H9 (cell line): ENCODE results near the gene CEACAM6. TPM values are rescaled to one million over a fixed set of nuclear protein-coding genes. Genes with fewer than 3 reads are reported as not detected.

Source experiments
- DNase-seq: peaks from one replicate; pipeline ENCODE4 v3.0.0-alpha.2; 2017
- H2AFZ ChIP-seq: one replicate; pipeline ENCODE4 v1.6.1; 2013; ENCODE audit warnings: mild to moderate bottlenecking, low read length, control low read depth, moderate library complexity
- H2AK5ac ChIP-seq: 2 replicates; pipeline ENCODE4 v1.6.1; 2013; ENCODE audit warnings: low read length, control low read depth, mixed read lengths; ENCODE audit not compliant: insufficient read length
- H2BK120ac ChIP-seq: one replicate; pipeline ENCODE4 v1.6.1; 2013; ENCODE audit warnings: low read depth, mild to moderate bottlenecking, low read length, control low read depth, inconsistent platforms; ENCODE audit not compliant: poor library complexity, severe bottlenecking
- H2BK12ac ChIP-seq: 2 replicates; pipeline ENCODE4 v1.6.1; 2013; ENCODE audit warnings: low read length, control low read depth, mixed read lengths, low read depth; ENCODE audit not compliant: insufficient read length
- H2BK15ac ChIP-seq: 2 replicates; pipeline ENCODE4 v1.6.1; 2013; ENCODE audit warnings: low read depth, low read length, control low read depth
- H2BK20ac ChIP-seq: one replicate; pipeline ENCODE4 v1.6.1; 2013; ENCODE audit warnings: low read depth, mild to moderate bottlenecking, low read length, control low read depth, inconsistent platforms; ENCODE audit not compliant: poor library complexity, severe bottlenecking
- H2BK5ac ChIP-seq: 2 replicates; pipeline ENCODE4 v1.6.1; 2013; ENCODE audit warnings: low read length, control low read depth, mixed read lengths; ENCODE audit not compliant: insufficient read length
- H3K14ac ChIP-seq: 2 replicates; pipeline ENCODE4 v1.6.1; 2013; ENCODE audit warnings: low read length, control low read depth; ENCODE audit not compliant: insufficient read depth
- H3K18ac ChIP-seq: 2 replicates; pipeline ENCODE4 v1.6.1; 2013; ENCODE audit warnings: low read depth, mild to moderate bottlenecking, mixed read lengths, low read length, control low read depth; ENCODE audit not compliant: insufficient read length
- H3K23ac ChIP-seq: 2 replicates; pipeline ENCODE4 v1.6.1; 2013; ENCODE audit warnings: low read length, control low read depth, mixed read lengths, low read depth; ENCODE audit not compliant: insufficient read length
- H3K23me2 ChIP-seq: 2 replicates; pipeline ENCODE4 v1.6.1; 2013; ENCODE audit warnings: low read depth, mild to moderate bottlenecking, mixed read lengths, low read length, control low read depth; ENCODE audit not compliant: insufficient read length, poor library complexity, severe bottlenecking
- H3K27ac ChIP-seq: 2 replicates; pipeline ENCODE4 v1.5.1; 2013; ENCODE audit warnings: low read length, control low read depth, mixed read lengths, low read depth; ENCODE audit not compliant: insufficient read length
- H3K27me3 ChIP-seq: 2 replicates; pipeline ENCODE4 v1.6.1; 2013; ENCODE audit warnings: low read length, control low read depth, inconsistent platforms; ENCODE audit not compliant: insufficient read depth
- H3K4ac ChIP-seq: 2 replicates; pipeline ENCODE4 v1.6.1; 2013; ENCODE audit warnings: low read depth, mild to moderate bottlenecking, control low read depth, inconsistent platforms, low read length, moderate library complexity
- H3K4me1 ChIP-seq: 2 replicates; pipeline ENCODE4 v1.6.1; 2013; ENCODE audit warnings: low read length, control low read depth, inconsistent platforms; ENCODE audit not compliant: insufficient read depth
- H3K4me2 ChIP-seq: 2 replicates; pipeline ENCODE4 v1.6.1; 2013; ENCODE audit warnings: low read length, control low read depth, mixed read lengths; ENCODE audit not compliant: insufficient read length, insufficient read depth
- H3K56ac ChIP-seq: 2 replicates; pipeline ENCODE4 v1.6.1; 2013; ENCODE audit warnings: low read depth, mild to moderate bottlenecking, mixed read lengths, low read length, control low read depth; ENCODE audit not compliant: insufficient read length
- H3K79me1 ChIP-seq: 2 replicates; pipeline ENCODE4 v1.6.1; 2013; ENCODE audit warnings: low read depth, mild to moderate bottlenecking, moderate library complexity, low read length, control low read depth, inconsistent platforms; ENCODE audit not compliant: insufficient read depth, poor library complexity, severe bottlenecking
- H3K79me2 ChIP-seq: 2 replicates; pipeline ENCODE4 v1.6.1; 2013; ENCODE audit warnings: low read length, control low read depth, inconsistent platforms; ENCODE audit not compliant: insufficient read depth
- H3K9ac ChIP-seq: 2 replicates; pipeline ENCODE4 v1.6.1; 2013; ENCODE audit warnings: low read length, control low read depth, mixed read lengths; ENCODE audit not compliant: insufficient read length; ENCODE audit errors: extremely low read depth
- H3K9me3 ChIP-seq: one replicate; pipeline ENCODE4 v1.6.1; 2013; ENCODE audit warnings: low read depth, low read length, inconsistent platforms; ENCODE audit not compliant: control insufficient read depth
- H3T11ph ChIP-seq: one replicate; pipeline ENCODE4 v1.6.1; 2013; ENCODE audit warnings: mild to moderate bottlenecking, low read length, control low read depth, inconsistent platforms
- H4K20me1 ChIP-seq: one replicate; pipeline ENCODE4 v1.6.1; 2013; ENCODE audit not compliant: control insufficient read depth, insufficient read length, insufficient read depth
- H4K5ac ChIP-seq: 2 replicates; pipeline ENCODE4 v1.6.1; 2013; ENCODE audit warnings: low read depth, mild to moderate bottlenecking, mixed read lengths, low read length, control low read depth; ENCODE audit not compliant: insufficient read length
- H4K8ac ChIP-seq: replicated peaks from 2 replicates; pipeline ENCODE4 v1.6.1; 2013; ENCODE audit warnings: low read length, control low read depth, mixed read lengths, low read depth; ENCODE audit not compliant: insufficient read length
- H4K91ac ChIP-seq: 2 replicates; pipeline ENCODE4 v1.6.1; 2013; ENCODE audit warnings: low read depth, mild to moderate bottlenecking, moderate library complexity, mixed read lengths, low read length, control low read depth; ENCODE audit not compliant: insufficient read length
- H3K27ac Mint-ChIP-seq, 3 experiments: 2 replicates in 2 of 3; 3 replicates in 1 of 3; pipeline ENCODE4 v1.8.0; 2020 to 2021; ENCODE audit warnings: mixed read lengths in 3 of 3, mild to moderate bottlenecking in 1 of 3, moderate library complexity in 1 of 3
- H3K27me3 Mint-ChIP-seq: 2 replicates; pipeline ENCODE4 v1.8.0; 2021; ENCODE audit warnings: low read depth, mild to moderate bottlenecking, moderate library complexity, mixed read lengths
- H3K36me3 Mint-ChIP-seq, 3 experiments: 2 replicates in 2 of 3; 3 replicates in 1 of 3; pipeline ENCODE4 v1.8.0; 2020 to 2021; ENCODE audit warnings: low read depth in 3 of 3, mixed read lengths in 3 of 3; ENCODE audit not compliant: insufficient read depth in 1 of 3
- H3K4me1 Mint-ChIP-seq, 2 experiments: 2 replicates each; pipeline ENCODE4 v1.8.0; 2020; ENCODE audit warnings: mixed read lengths in 2 of 2
- H3K4me3 Mint-ChIP-seq, 2 experiments: 2 replicates in 1 of 2; 3 replicates in 1 of 2; pipeline ENCODE4 v1.8.0; 2020 to 2021; ENCODE audit warnings: mild to moderate bottlenecking in 2 of 2, mixed read lengths in 2 of 2, moderate library complexity in 1 of 2
- H3K9me3 Mint-ChIP-seq, 2 experiments: 2 replicates in 1 of 2; 3 replicates in 1 of 2; pipeline ENCODE4 v1.8.0; 2020; ENCODE audit warnings: mild to moderate bottlenecking in 2 of 2, mixed read lengths in 2 of 2, moderate library complexity in 1 of 2
- WGBS: extraction: QIAGEN DNeasy Blood & Tissue Kit; methylation state at CpG from one replicate; pipeline ENCODE4 v1.1.7; 2013; ENCODE audit warnings: missing lambda C conversion rate, low lambda C conversion rate, mixed read lengths; ENCODE audit not compliant: insufficient read length; ENCODE audit errors: extremely low coverage; 5-methylcytosine and 5-hydroxymethylcytosine counted together
- total RNA-seq: library from RNA; stranded (reverse); gene quantifications from 2 replicates; pipeline ENCODE4 v1.2.1, GENCODE V29; 2021
- TF ChIP-seq, protein P1 (sequence below): fragments of 200-600 bp; sonication (generic); conservative IDR thresholded peaks from 3 replicates; pipeline ENCODE4 v1.8.0; 2021; ENCODE audit warnings: antibody characterized with exemption, mild to moderate bottlenecking

The CEACAM6 gene
- total RNA-seq, 1 experiment from 2014 or later, result not detected

DNA sequence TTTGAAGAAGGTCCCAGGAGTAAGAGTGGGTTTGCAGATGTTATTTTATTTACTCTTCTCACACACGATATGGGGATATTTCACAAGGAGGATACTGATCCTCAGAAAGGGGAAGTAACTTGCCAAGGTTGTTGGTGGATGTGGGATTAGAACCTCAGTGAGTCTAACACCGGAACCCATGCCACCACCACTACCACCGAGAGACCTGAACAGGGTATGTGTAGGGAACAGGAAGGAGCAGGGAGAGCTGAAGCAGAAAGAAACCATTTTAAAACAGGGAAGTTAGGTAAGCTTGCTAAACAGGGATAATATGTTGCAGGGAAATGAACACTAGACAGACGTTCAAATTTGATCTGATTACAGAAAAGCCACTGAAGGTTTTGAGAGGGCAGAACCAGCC is 29.4 kb downstream of the CEACAM6 start:
- H3K4ac ChIP-seq, result no peak overlapping the region
- H4K8ac ChIP-seq, result no peak overlapping the region
- H4K91ac ChIP-seq, result no peak overlapping the region
- H4K20me1 ChIP-seq, result no peaks in the 10 kb centered on the region
- no peak overlapping the region for H2BK5ac ChIP-seq
- H3K79me2 ChIP-seq, result no peaks in the 10 kb centered on the region
- no peak overlapping the region for H2BK120ac ChIP-seq
- H3K27ac ChIP-seq, result no peak overlapping the region
- Mint-ChIP-seq H3K4me1 (no peaks in the 10 kb centered on the region), H3K36me3 (peaks cover 0 to 10% (median 0%) of the 10 kb centered on the region in 3 experiments; a peak in 2 of 7 replicates), H3K27ac (no peak overlapping the region), H3K4me3 (no peak overlapping the region), H3K27me3 (peaks cover 27% of the 10 kb centered on the region), H3K9me3 (peaks cover 9 to 65% of the 10 kb centered on the region in 2 experiments)
- H3K79me1 ChIP-seq, result no peaks in the 10 kb centered on the region
- WGBS, result no CpG with 5 or more reads among the region's 4 CpGs
- H3K4me2 ChIP-seq, result no peak overlapping the region
- H3K27me3 ChIP-seq, result no peaks in the 10 kb centered on the region; the same call in 1 of the 2 replicates
- H3K9me3 ChIP-seq, result no peaks in the 10 kb centered on the region
- TF ChIP-seq, protein P1, sequence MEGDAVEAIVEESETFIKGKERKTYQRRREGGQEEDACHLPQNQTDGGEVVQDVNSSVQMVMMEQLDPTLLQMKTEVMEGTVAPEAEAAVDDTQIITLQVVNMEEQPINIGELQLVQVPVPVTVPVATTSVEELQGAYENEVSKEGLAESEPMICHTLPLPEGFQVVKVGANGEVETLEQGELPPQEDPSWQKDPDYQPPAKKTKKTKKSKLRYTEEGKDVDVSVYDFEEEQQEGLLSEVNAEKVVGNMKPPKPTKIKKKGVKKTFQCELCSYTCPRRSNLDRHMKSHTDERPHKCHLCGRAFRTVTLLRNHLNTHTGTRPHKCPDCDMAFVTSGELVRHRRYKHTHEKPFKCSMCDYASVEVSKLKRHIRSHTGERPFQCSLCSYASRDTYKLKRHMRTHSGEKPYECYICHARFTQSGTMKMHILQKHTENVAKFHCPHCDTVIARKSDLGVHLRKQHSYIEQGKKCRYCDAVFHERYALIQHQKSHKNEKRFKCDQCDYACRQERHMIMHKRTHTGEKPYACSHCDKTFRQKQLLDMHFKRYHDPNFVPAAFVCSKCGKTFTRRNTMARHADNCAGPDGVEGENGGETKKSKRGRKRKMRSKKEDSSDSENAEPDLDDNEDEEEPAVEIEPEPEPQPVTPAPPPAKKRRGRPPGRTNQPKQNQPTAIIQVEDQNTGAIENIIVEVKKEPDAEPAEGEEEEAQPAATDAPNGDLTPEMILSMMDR, result no peak
- no peak overlapping the region for H3K9ac ChIP-seq
- no peak overlapping the region for H3K56ac ChIP-seq
- no peak overlapping the region for H4K5ac ChIP-seq
- no peak overlapping the region for H3T11ph ChIP-seq
- no peak overlapping the region for H2AK5ac ChIP-seq
- H2BK15ac ChIP-seq, result no peak overlapping the region
- H2BK12ac ChIP-seq, result no peak overlapping the region
- no peak overlapping the region for H2AFZ ChIP-seq
- H3K23ac ChIP-seq, result no peak overlapping the region
- H2BK20ac ChIP-seq, result no peak overlapping the region
- no peaks in the 10 kb centered on the region for H3K23me2 ChIP-seq
- no peak overlapping the region for H3K18ac ChIP-seq
- no peak overlapping the region for H3K14ac ChIP-seq
- DNase-seq, result no peak
- no peaks in the 10 kb centered on the region for H3K4me1 ChIP-seq
